GM21717 (cell line): ENCODE measurements around the gene PPP1R9A.

ENCODE experiments used
- ATAC-seq: cut with Tn5 transposase; IDR thresholded peaks from one replicate; pipeline ENCODE4 v1.9.1; 2021; ENCODE audit warnings: mild to moderate bottlenecking, moderate library complexity; ENCODE audit not compliant: unreplicated experiment

The PPP1R9A gene

DNA sequence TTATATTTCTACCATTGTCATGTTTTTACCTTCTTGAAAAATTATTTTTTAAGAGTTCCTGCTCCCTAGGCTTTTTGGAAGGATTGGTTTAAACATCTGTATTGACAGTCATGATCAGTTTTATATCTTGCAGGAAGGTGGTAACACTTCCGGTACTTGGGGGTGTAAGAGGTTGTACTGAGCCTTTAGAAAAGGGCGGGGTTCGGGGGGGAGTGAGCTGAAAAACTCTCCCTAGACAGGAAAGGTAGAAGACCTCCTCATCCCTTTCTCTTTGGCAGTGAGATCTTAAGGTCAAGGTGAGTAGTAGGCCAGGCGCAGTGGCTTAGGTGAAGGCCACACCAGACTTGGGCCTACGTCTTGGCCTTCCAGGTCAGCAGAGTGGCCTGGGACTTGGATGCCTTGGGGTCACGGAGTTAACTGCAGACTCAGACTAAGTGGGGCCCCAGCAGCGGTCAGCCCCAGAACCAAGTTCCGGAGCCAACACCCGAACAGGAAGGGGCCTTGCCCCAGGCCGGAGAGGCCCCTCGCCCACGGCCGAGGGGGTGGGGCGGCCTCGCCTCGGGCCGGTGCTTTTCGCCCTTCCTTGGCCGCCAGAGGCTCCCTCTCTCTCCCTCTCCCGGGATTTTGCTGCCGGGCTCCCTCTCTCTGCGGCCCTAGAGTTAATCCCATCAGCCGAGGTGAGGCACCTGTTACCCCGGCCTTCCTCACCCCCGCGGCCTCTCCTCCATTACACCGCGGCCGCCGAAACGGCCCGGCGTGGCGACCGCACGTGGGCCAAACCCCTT, at the start of gene PPP1R9A:
Gene PPP1R9A (plus strand): TSS at position 569 of the 785 bp plus-strand sequence. CDS start 2,520 bp downstream, outside the sequence.
- ATAC-seq, result no peak

DNA sequence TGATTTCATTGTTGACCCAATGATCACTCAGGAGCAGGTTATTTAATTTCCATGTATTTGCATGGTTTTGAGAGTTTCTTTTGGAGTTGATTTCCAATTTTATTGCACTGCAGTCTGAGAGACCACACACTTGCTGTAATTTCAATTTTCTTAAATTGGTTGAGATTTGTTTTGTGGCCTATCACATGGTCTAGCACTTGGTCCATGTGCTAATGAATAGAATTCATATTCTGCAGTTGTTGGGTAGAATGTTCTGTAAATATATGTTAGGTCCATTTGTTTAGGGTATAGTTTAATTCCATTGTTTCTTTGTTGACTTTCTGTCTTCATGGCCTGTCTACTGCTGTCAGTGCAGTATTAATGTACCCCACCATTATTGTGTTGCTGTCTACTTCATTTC, 36.3 kb upstream of the PPP1R9A start:
- ATAC-seq, result no peak

DNA sequence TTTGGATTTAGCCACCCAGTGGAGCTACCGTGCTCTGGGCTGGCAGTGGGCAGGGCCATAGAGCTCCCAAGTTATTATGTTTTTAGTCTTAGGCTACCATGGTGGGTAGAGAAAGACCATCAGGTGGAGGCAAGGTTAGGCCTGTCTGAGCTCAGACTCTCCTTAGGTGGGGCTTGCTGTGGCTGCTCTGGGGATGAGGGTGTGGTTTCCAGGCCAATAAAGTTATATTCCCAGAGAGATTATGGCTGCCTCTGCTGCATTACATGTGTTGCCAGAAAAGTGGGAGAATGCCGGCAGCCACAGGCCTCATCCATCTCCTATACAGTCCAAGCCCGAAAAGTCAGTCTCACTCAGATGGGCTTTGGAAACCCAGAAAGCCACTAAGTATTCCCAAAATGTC, 34.2 kb upstream of the PPP1R9A start:
- ATAC-seq, result no peak

- ATAC-seq, result no peak
These were observed 33.2 kb upstream of the PPP1R9A start for GRCh38 chr7:94874036-94874785.

- no peak for ATAC-seq
These were observed 32.2 kb upstream of the PPP1R9A start for GRCh38 chr7:94875201-94875600.

DNA sequence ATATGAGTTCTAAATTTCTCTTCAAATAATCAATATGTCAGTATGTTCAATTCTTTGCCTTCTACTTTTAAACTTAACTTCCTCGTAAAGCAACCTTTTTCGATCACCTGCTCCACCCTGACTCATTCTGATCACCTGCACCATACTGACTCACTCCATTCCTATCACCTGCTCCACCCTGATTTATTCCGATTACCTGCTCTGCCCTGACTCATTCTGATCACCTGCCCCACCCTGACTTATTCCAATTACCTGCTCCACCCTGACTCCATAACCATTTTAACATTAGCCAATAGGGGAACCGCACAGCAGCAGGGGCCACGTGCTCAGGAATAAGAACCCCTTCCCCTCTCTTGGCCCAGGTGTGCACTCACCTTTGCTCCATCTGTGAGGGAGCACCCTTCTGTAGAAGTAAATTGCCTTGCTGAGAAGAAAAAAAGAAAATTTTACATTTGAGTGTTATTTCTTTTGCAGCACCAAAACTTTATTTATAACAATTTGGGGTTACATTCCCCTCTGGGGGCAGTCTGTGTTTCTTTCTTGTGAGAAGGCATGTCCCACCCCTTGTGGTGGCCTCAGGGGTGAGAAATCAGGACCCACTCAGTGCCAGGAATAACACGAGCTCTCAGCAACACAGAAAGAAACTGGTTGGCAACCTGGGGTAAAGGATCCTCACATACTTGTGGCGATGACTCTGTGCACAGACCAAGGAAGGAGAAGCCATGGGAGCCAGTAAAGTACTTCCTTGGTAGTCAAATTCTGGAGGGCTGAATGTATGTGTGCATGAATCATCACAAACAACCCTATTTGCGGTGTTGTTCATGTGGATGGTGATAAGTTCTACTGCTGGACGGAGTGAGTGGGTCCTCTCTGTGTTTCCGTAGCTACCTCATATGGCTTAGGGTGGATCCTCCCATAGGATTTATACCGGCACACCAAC, 29.4 kb upstream of the PPP1R9A start:
- no peak for ATAC-seq

DNA sequence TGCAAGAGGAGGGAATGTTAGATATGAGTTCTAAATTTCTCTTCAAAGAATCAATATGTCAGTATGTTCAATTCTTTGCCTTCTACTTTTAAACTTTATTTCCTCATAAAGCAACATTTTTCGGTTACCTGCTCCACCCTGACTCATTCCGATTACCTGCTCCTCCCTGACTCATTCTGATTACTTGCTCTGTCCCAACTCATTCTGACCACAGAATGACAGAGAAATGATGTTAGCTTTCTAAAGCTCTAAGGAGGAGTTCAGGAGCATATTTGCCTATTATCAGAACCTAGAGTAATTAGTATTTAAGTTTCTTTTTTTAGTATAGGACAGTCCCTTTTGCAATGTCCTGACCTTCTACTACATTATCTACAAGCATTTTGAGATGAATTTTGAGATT, 24.5 kb upstream of the PPP1R9A start:
- no peak for ATAC-seq

GRCh38 chr7:94883616-94884015, 23.8 kb upstream of the PPP1R9A start:
- no peak for ATAC-seq

GRCh38 chr7:94888551-94888950, 18.8 kb upstream of the PPP1R9A start:
- no peak for ATAC-seq

- no peak for ATAC-seq
These were observed 18.3 kb upstream of the PPP1R9A start for GRCh38 chr7:94888995-94889523.

GRCh38 chr7:94890216-94890615, 17.2 kb upstream of the PPP1R9A start:
- no peak for ATAC-seq

GRCh38 chr7:94893661-94894060, 13.7 kb upstream of the PPP1R9A start:
- ATAC-seq, result no peak

- ATAC-seq, result no peak
These were observed 9.9 kb upstream of the PPP1R9A start for GRCh38 chr7:94897541-94897940.

DNA sequence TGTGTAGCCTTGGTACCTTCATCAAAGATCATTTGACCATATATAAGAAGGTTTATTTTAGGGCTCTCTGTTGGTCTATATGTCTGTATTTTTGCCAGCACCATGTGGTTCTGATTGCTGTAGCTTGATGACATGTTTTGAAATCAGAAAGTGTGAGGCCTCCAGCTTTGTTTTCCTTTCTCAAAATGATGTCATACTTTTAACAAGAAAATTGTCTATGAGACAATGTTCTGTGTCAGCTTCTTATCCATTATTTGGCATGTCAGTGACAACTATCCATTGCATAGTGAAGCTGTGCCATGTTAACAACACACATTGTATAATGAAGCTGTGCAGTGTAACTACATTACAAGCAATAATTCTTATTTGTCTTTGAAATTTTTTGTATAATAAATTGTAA, 9.1 kb upstream of the PPP1R9A start:
- ATAC-seq, result no peak

GRCh38 chr7:94901981-94902380, 5.4 kb upstream of the PPP1R9A start:
- ATAC-seq, result no peak

DNA sequence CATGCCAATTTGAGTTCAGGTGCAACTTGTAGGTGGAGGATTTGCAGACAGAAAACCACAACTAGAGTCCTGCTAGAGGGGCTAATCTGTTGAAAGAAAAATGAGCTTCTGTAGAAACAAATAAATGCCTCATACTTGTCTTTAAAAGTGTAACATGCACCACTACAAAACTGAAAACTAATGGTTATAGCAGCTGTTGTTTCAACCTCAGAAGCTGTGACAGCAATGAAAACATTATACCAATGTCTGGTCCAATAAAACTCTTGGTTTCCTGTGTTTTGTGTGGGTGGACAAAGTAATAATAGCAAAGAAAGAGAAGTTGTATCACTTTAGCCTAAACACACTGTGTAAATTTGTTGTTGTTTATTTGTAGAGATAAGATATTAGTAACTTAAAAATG, 3.4 kb upstream of the PPP1R9A start:
- no peak for ATAC-seq

GRCh38 chr7:94904982-94905381, 2.4 kb upstream of the PPP1R9A start:
- no peak for ATAC-seq

GRCh38 chr7:94906065-94906851, 1.1 kb upstream of the PPP1R9A start:
- ATAC-seq, result no peak

DNA sequence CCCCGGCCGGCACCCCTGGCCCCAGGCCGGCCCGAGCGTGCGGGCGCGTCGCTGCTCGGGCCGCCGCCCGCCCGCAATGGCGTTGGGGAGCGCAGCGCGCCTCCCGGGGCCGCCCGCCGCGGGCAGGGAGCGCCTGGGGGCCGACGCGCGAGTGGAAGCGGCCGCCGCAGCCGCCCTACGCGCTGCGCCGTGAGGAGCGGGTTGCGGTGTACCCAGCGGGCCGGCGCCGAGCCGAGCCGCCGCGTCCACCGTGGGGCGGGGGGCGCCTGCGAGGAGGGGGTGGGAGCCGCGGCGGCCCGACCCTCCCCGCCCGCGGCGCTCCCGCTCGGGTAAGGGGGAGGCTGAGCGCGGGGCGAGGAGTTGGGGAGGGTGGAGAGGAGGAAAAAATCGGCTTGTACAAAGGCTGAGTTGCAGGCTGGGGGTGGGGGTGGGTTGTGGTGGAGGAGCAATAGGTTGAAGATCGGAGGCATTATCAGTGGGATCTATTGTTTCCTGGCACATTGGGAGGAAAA, 473 bp downstream of the PPP1R9A start:
- ATAC-seq, result no peak
